ENCODE results near the gene GPR63.

DNA sequence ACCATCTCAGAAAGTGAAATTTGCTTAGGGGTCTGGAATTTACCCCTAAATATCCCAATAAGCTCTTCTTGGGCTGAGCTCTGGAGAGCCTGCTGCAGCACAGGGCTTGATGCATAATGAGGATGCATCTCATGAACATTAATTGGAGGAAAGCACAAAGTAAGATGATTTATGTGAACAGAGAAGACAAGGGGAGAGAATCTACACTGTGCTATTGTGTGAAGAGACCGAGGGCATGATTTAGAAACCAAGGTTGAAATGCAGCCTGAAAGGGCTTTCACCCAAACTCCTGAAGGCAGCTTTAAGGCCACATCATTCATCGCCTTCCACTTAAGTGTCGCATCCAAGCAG is 27.8 kb upstream of the GPR63 start:
- TF ChIP-seq, protein P1, sequence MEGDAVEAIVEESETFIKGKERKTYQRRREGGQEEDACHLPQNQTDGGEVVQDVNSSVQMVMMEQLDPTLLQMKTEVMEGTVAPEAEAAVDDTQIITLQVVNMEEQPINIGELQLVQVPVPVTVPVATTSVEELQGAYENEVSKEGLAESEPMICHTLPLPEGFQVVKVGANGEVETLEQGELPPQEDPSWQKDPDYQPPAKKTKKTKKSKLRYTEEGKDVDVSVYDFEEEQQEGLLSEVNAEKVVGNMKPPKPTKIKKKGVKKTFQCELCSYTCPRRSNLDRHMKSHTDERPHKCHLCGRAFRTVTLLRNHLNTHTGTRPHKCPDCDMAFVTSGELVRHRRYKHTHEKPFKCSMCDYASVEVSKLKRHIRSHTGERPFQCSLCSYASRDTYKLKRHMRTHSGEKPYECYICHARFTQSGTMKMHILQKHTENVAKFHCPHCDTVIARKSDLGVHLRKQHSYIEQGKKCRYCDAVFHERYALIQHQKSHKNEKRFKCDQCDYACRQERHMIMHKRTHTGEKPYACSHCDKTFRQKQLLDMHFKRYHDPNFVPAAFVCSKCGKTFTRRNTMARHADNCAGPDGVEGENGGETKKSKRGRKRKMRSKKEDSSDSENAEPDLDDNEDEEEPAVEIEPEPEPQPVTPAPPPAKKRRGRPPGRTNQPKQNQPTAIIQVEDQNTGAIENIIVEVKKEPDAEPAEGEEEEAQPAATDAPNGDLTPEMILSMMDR (IDR thresholded peaks at IDR 0.05; ENCODE audit: low read depth, low read length, missing input control), result no peak
- TF ChIP-seq RAD21 (IDR thresholded peaks at IDR 0.05), result no peak
- no peak for TF ChIP-seq YY1 (IDR thresholded peaks at IDR 0.05)
- TF ChIP-seq, protein P2, sequence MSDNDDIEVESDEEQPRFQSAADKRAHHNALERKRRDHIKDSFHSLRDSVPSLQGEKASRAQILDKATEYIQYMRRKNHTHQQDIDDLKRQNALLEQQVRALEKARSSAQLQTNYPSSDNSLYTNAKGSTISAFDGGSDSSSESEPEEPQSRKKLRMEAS (IDR thresholded peaks at IDR 0.05), result no peak
- TF ChIP-seq, protein P3, sequence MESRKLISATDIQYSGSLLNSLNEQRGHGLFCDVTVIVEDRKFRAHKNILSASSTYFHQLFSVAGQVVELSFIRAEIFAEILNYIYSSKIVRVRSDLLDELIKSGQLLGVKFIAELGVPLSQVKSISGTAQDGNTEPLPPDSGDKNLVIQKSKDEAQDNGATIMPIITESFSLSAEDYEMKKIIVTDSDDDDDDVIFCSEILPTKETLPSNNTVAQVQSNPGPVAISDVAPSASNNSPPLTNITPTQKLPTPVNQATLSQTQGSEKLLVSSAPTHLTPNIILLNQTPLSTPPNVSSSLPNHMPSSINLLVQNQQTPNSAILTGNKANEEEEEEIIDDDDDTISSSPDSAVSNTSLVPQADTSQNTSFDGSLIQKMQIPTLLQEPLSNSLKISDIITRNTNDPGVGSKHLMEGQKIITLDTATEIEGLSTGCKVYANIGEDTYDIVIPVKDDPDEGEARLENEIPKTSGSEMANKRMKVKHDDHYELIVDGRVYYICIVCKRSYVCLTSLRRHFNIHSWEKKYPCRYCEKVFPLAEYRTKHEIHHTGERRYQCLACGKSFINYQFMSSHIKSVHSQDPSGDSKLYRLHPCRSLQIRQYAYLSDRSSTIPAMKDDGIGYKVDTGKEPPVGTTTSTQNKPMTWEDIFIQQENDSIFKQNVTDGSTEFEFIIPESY (IDR thresholded peaks at IDR 0.05), result no peak
- TF ChIP-seq, protein P4, sequence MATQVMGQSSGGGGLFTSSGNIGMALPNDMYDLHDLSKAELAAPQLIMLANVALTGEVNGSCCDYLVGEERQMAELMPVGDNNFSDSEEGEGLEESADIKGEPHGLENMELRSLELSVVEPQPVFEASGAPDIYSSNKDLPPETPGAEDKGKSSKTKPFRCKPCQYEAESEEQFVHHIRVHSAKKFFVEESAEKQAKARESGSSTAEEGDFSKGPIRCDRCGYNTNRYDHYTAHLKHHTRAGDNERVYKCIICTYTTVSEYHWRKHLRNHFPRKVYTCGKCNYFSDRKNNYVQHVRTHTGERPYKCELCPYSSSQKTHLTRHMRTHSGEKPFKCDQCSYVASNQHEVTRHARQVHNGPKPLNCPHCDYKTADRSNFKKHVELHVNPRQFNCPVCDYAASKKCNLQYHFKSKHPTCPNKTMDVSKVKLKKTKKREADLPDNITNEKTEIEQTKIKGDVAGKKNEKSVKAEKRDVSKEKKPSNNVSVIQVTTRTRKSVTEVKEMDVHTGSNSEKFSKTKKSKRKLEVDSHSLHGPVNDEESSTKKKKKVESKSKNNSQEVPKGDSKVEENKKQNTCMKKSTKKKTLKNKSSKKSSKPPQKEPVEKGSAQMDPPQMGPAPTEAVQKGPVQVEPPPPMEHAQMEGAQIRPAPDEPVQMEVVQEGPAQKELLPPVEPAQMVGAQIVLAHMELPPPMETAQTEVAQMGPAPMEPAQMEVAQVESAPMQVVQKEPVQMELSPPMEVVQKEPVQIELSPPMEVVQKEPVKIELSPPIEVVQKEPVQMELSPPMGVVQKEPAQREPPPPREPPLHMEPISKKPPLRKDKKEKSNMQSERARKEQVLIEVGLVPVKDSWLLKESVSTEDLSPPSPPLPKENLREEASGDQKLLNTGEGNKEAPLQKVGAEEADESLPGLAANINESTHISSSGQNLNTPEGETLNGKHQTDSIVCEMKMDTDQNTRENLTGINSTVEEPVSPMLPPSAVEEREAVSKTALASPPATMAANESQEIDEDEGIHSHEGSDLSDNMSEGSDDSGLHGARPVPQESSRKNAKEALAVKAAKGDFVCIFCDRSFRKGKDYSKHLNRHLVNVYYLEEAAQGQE (IDR thresholded peaks at IDR 0.05), result no peak
- TF ChIP-seq, protein P5, sequence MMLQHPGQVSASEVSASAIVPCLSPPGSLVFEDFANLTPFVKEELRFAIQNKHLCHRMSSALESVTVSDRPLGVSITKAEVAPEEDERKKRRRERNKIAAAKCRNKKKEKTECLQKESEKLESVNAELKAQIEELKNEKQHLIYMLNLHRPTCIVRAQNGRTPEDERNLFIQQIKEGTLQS (IDR thresholded peaks at IDR 0.05), result no peak
